HCT116 (cell line): ENCODE measurements around the gene DHRS4. TPM values are rescaled to one million over a fixed set of nuclear protein-coding genes. Genes with fewer than 3 reads are reported as not detected.

Experiments used
- ATAC-seq: fragments of 200-7000 bp; cut with Tn5 transposase; 2 replicates; pipeline ENCODE4 v1.9.1; 2020; ENCODE audit warnings: mild to moderate bottlenecking, moderate library complexity
- BruUV-seq: library from RNA; stranded (reverse); fragments of 400-500 nt; replicated peaks from 2 replicates; lab custom pipeline; 2021; lab: Mats Ljungman, UMichigan
- CTCF ChIA-PET: fragments of 300-600 bp; sonication (Branson Sonifier 250); formaldehyde crosslinking; loops from one replicate; lab custom pipeline; 2021; ENCODE audit warnings: antibody characterized with exemption; lab: Charles Lee
- POLR2A ChIA-PET: fragments of 300-600, 350-600 bp; sonication (Branson Sonifier 250); formaldehyde crosslinking; loops from one replicate; lab custom pipeline; 2021; ENCODE audit warnings: antibody characterized with exemption; lab: Charles Lee
- RAD21 ChIA-PET, 2 experiments: fragments of 300-600 bp; sonication (Branson Sonifier 250); formaldehyde crosslinking; loops; one replicate each; lab custom pipeline; 2023; ENCODE audit warnings: low total read pairs in 2 of 2; ENCODE audit not compliant: uncharacterized antibody in 2 of 2, unreplicated experiment in 2 of 2, low non-redundant PET in 1 of 2; lab: Charles Lee
- DNase-seq: peaks from one replicate; pipeline ENCODE4 v3.0.0-alpha.2; 2010; ENCODE audit warnings: low read depth, low spot score
- H2AFZ ChIP-seq: fragments of 200-600 bp; shearing (Covaris generic), sonication (generic); 2 replicates; pipeline ENCODE4 v1.6.1; 2017; ENCODE audit warnings: low read depth, mixed run types, mixed read lengths, antibody characterized with exemption, low read length; ENCODE audit not compliant: poor library complexity, severe bottlenecking
- H3K27ac ChIP-seq: 2 replicates; pipeline ENCODE4 v1.5.1; 2012; ENCODE audit warnings: low read depth, low read length
- H3K27me3 ChIP-seq: fragments of 200-600 bp; sonication (generic); 2 replicates; pipeline ENCODE4 v1.6.1; 2016; ENCODE audit warnings: mixed run types, low read length, mixed read lengths; ENCODE audit not compliant: insufficient read depth
- H3K36me3 ChIP-seq, 2 experiments: fragments of 200-500 bp in 1 of 2; fragments of 200-600 bp in 1 of 2; sonication (Bioruptor generic) in 1 of 2; sonication (generic) in 1 of 2; 2 replicates each; pipeline versions ENCODE4 v1.5.1 to v1.6.1; 2014 to 2016; ENCODE audit warnings: low read length in 2 of 2, inconsistent platforms in 1 of 2, mixed read lengths in 1 of 2, mixed run types in 1 of 2; ENCODE audit not compliant: insufficient read depth in 2 of 2, control insufficient read depth in 1 of 2
- H3K4me1 ChIP-seq, 2 experiments: fragments of 200-600 bp in 1 of 2; sonication (generic) in 1 of 2; 2 replicates each; pipeline versions ENCODE4 v1.5.1 to v1.6.1; 2012 to 2017; ENCODE audit warnings: low read length in 2 of 2, inconsistent platforms in 1 of 2, mild to moderate bottlenecking in 1 of 2, mixed read lengths in 1 of 2, mixed run types in 1 of 2, moderate library complexity in 1 of 2; ENCODE audit not compliant: insufficient read depth in 2 of 2, control insufficient read depth in 1 of 2
- H3K4me2 ChIP-seq: fragments of 200-600 bp; sonication (generic); 2 replicates; pipeline ENCODE4 v1.6.1; 2017; ENCODE audit warnings: mixed run types, low read length, mixed read lengths
- H3K4me3 ChIP-seq, 2 experiments: fragments of 200-600 bp in 1 of 2; sonication (generic) in 1 of 2; replicated peaks in 1 of 2; 2 replicates each; pipeline ENCODE4 v1.5.1; 2011 to 2016; ENCODE audit warnings: low read length in 2 of 2, control low read depth in 1 of 2, low read depth in 1 of 2, mild to moderate bottlenecking in 1 of 2, mixed read lengths in 1 of 2, mixed run types in 1 of 2
- H3K79me2 ChIP-seq: fragments of 200-600 bp; sonication (generic); 2 replicates; pipeline ENCODE4 v1.6.1; 2017; ENCODE audit warnings: mild to moderate bottlenecking, mixed run types, low read length, moderate library complexity, mixed read lengths; ENCODE audit not compliant: insufficient read depth
- H3K9ac ChIP-seq: fragments of 200-600 bp; sonication (generic); 2 replicates; pipeline ENCODE4 v1.6.1; 2016; ENCODE audit warnings: low read length, mixed read lengths
- H3K9me2 ChIP-seq: fragments of 200-600 bp; sonication (generic), shearing (Covaris generic); 2 replicates; pipeline ENCODE4 v1.6.1; 2017; ENCODE audit warnings: mixed run types, mild to moderate bottlenecking, moderate library complexity; ENCODE audit not compliant: insufficient read depth
- H3K9me3 ChIP-seq, 2 experiments: fragments of 200-500 bp in 1 of 2; fragments of 200-600 bp in 1 of 2; sonication (Bioruptor generic) in 1 of 2; sonication (generic) in 1 of 2; 2 replicates each; pipeline ENCODE4 v1.6.1; 2014 to 2017; ENCODE audit warnings: low read length in 2 of 2, mixed read lengths in 2 of 2, inconsistent platforms in 1 of 2, low read depth in 1 of 2, mild to moderate bottlenecking in 1 of 2, mixed run types in 1 of 2, moderate library complexity in 1 of 2; ENCODE audit not compliant: control insufficient read depth in 1 of 2, insufficient read depth in 1 of 2
- H4K20me1 ChIP-seq: fragments of 200-600 bp; sonication (generic), shearing (Covaris generic); 2 replicates; pipeline ENCODE4 v1.6.1; 2017; ENCODE audit warnings: mixed run types, mild to moderate bottlenecking, moderate library complexity; ENCODE audit not compliant: insufficient read depth
- ELF1 ChIP-seq: IDR thresholded peaks from 2 replicates; pipeline ENCODE4 v1.6.1; 2012; ENCODE audit warnings: low read depth, borderline replicate concordance
- EZH2phosphoT487 ChIP-seq: fragments of 200-600 bp; IDR thresholded peaks from 2 replicates; pipeline ENCODE4 v1.6.1; 2018; ENCODE audit warnings: antibody characterized with exemption, borderline replicate concordance
- FOSL1 ChIP-seq: IDR thresholded peaks from 2 replicates; pipeline ENCODE4 v1.6.1; 2012; ENCODE audit warnings: low read depth
- POLR2AphosphoS5 ChIP-seq: IDR thresholded peaks from 2 replicates; pipeline ENCODE4 v1.6.1; 2011; ENCODE audit warnings: mild to moderate bottlenecking, low read depth, low read length, moderate library complexity
- SRF ChIP-seq: IDR thresholded peaks from 2 replicates; pipeline ENCODE4 v1.6.1; 2012; ENCODE audit warnings: low read depth
- YY1 ChIP-seq: IDR thresholded peaks from 2 replicates; pipeline ENCODE4 v1.6.1; 2011; ENCODE audit warnings: low read length, low read depth, moderate library complexity, mild to moderate bottlenecking; ENCODE audit not compliant: insufficient replicate concordance; ENCODE audit errors: extremely low read depth
- ZFX ChIP-seq: fragments of 450-650 bp; IDR thresholded peaks from 2 replicates; pipeline ENCODE4 v1.6.1; 2017
- intact Hi-C: fragments of 100-400 bp; cut with micrococcal nuclease; formaldehyde crosslinking; loops from 2 replicates; pipeline ENCODE4 v1.10.0; 2022
- total RNA-seq: library from RNA; stranded (reverse); gene quantifications from one replicate; pipeline ENCODE4 v1.2.1, GENCODE V29; 2021; ENCODE audit not compliant: unreplicated experiment
- TF ChIP-seq, protein P1 (sequence below), 3 experiments: fragments of 200-600 bp in 1 of 3; sonication (generic) in 1 of 3; IDR thresholded peaks in 2 of 3; conservative IDR thresholded peaks in 1 of 3; 2 replicates each; pipeline ENCODE4 v1.5.1; 2012 to 2017; ENCODE audit warnings: low read depth in 2 of 3, low read length in 2 of 3, antibody characterized with exemption in 1 of 3, borderline replicate concordance in 1 of 3, control low read depth in 1 of 3, mild to moderate bottlenecking in 1 of 3, mixed read lengths in 1 of 3, mixed run types in 1 of 3, moderate library complexity in 1 of 3; ENCODE audit not compliant: insufficient read depth in 1 of 3
- TF ChIP-seq, protein P2 (sequence below): IDR thresholded peaks from 2 replicates; pipeline ENCODE4 v1.6.1; 2012

DHRS4 gene
- total RNA-seq, 1 experiment from 2014 or later = 21.8 TPM

DNA sequence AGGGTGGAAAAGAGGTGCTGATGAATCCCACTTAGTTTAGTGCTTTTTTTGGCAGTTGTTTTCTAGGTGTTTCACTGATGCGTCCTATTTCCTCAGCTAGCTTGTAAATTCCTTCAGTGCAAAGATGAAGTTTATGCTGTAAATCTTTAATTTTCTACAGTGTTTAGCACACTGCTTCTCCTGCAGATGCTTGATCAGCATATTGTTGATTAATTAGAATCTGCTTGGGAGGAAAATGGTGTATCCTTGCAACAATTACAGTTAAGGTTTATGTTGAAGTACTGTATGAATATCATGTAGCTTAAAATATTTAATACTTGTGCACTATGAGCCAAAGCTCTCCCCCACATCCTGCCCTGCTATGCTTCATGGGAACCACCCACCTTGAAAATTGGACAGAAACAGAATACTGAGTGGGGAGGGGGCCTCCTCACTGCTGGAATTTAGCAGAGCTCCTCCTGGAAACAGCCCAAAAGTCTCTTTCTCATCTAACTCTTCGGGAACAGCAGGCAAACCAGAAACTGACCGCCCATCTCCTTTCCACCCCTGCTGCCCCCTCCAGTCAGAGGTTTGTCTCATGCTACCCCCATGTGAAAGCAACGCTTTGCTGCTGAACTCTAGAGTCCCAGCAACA lies 20.3 kb upstream of the DHRS4 start:
- no TSS peak for BruUV-seq
- Histone ChIP-seq H3K9ac (no peak overlapping the region), H2AFZ (no peak overlapping the region), H4K20me1 (no peaks in the 10 kb centered on the region), H3K79me2 (no peaks in the 10 kb centered on the region)
- RAD21 ChIA-PET = no interaction called here
- TF ChIP-seq SRF (no peak), ZFX (no peak), EZH2phosphoT487 (no peak), FOSL1 (no peak), ELF1 (no peak), YY1 (no peak), POLR2AphosphoS5 (no peak)
- TF ChIP-seq, protein P1, sequence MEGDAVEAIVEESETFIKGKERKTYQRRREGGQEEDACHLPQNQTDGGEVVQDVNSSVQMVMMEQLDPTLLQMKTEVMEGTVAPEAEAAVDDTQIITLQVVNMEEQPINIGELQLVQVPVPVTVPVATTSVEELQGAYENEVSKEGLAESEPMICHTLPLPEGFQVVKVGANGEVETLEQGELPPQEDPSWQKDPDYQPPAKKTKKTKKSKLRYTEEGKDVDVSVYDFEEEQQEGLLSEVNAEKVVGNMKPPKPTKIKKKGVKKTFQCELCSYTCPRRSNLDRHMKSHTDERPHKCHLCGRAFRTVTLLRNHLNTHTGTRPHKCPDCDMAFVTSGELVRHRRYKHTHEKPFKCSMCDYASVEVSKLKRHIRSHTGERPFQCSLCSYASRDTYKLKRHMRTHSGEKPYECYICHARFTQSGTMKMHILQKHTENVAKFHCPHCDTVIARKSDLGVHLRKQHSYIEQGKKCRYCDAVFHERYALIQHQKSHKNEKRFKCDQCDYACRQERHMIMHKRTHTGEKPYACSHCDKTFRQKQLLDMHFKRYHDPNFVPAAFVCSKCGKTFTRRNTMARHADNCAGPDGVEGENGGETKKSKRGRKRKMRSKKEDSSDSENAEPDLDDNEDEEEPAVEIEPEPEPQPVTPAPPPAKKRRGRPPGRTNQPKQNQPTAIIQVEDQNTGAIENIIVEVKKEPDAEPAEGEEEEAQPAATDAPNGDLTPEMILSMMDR (IDR thresholded peaks at IDR 0.05 in 2 of 3, conservative IDR thresholded peaks at IDR 0.05 in 1 of 3; ENCODE audit: borderline replicate concordance in 1 of 3, insufficient read depth in 1 of 3, low read depth in 2 of 3, low read length in 2 of 3) = no peak
- TF ChIP-seq, protein P2, sequence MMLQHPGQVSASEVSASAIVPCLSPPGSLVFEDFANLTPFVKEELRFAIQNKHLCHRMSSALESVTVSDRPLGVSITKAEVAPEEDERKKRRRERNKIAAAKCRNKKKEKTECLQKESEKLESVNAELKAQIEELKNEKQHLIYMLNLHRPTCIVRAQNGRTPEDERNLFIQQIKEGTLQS = no peak
- TF ChIP-seq, all 23 proteins: peak for 0
- no peaks in the 10 kb centered on the region for H3K4me1 ChIP-seq
- H3K4me3 ChIP-seq = no peak overlapping the region
- intact Hi-C loops = no loop called here
- no peaks in the 10 kb centered on the region for H3K9me2 ChIP-seq
- H3K9me3 ChIP-seq = no peaks in the 10 kb centered on the region
- no peak overlapping the region for H3K27ac ChIP-seq
- POLR2A ChIA-PET = no interaction called here
- CTCF ChIA-PET = no interaction called here
- ATAC-seq = no peak
- DNase-seq = no peak
- no peaks in the 10 kb centered on the region for H3K27me3 ChIP-seq
- H3K4me2 ChIP-seq = no peak overlapping the region
- H3K36me3 ChIP-seq = no peaks in the 10 kb centered on the region
